K562 (cell line): ENCODE data around the gene HMCN1. TPM values are rescaled to one million over a fixed set of nuclear protein-coding genes. Genes with fewer than 3 reads are reported as not detected.

Source experiments
- CHD1 ChIP-seq: fragments of 200-600 bp; sonication (generic); IDR thresholded peaks from one replicate; pipeline ENCODE4 v1.6.1; 2012; ENCODE audit warnings: mild to moderate bottlenecking, moderate library complexity, low read length, inconsistent platforms
- EHMT2 ChIP-seq: fragments of 450-650 bp; IDR thresholded peaks from 2 replicates; pipeline ENCODE4 v1.6.1; 2018; ENCODE audit warnings: antibody characterized with exemption
- GATAD2A ChIP-seq: fragments of 450-650 bp; IDR thresholded peaks from 2 replicates; pipeline ENCODE4 v1.6.1; 2017
- HNRNPUL1 ChIP-seq: fragments of 200-400 bp; formaldehyde crosslinking; IDR thresholded peaks from 2 replicates; pipeline ENCODE4 v1.6.1; 2017; ENCODE audit warnings: low read length
- JUND ChIP-seq, 2 experiments: IDR thresholded peaks; 2 replicates in 1 of 2; 3 replicates in 1 of 2; pipeline ENCODE4 v1.6.1; 2011; ENCODE audit warnings: borderline replicate concordance in 2 of 2, low read depth in 2 of 2, low read length in 2 of 2, improper control_type of control experiment in 1 of 2, missing biosample characterization in 1 of 2, missing genetic modification characterization in 1 of 2, missing genetic modification reagents in 1 of 2
- MTA1 ChIP-seq: fragments of 450-650 bp; IDR thresholded peaks from 2 replicates; pipeline ENCODE4 v1.6.1; 2017; ENCODE audit warnings: borderline replicate concordance
- MTA3 ChIP-seq: fragments of 450-650 bp; formaldehyde crosslinking; IDR thresholded peaks from 2 replicates; pipeline ENCODE4 v1.6.1; 2017; ENCODE audit warnings: mild to moderate bottlenecking, borderline replicate concordance
- NR2C1 ChIP-seq, 2 experiments: fragments of 450-650 bp; IDR thresholded peaks; 2 replicates each; pipeline ENCODE4 v1.6.1; 2017; ENCODE audit warnings: mild to moderate bottlenecking in 2 of 2, antibody characterized with exemption in 1 of 2, inconsistent platforms in 1 of 2, missing compliant biosample characterization in 1 of 2, missing genetic modification characterization in 1 of 2
- PHTF2 ChIP-seq: fragments of 250-450 bp; sonication (Bioruptor Pico); IDR thresholded peaks from 2 replicates; pipeline ENCODE4 v1.5.0; 2021; ENCODE audit warnings: mild to moderate bottlenecking
- POLR2AphosphoS5 ChIP-seq: IDR thresholded peaks from 2 replicates; pipeline ENCODE4 v1.6.1; 2011; ENCODE audit warnings: mild to moderate bottlenecking, low read depth, low read length, moderate library complexity; ENCODE audit not compliant: control insufficient read depth, insufficient read depth
- PYGO2 ChIP-seq: fragments of 450-650 bp; IDR thresholded peaks from 2 replicates; pipeline ENCODE4 v1.6.1; 2016; ENCODE audit warnings: mild to moderate bottlenecking, missing genetic modification characterization, moderate library complexity, missing compliant biosample characterization
- RNF2 ChIP-seq: sonication (generic); IDR thresholded peaks from 2 replicates; pipeline ENCODE4 v1.6.1; 2016
- SMAD4 ChIP-seq: fragments of 250-450 bp; sonication (Bioruptor Pico); conservative IDR thresholded peaks from 2 replicates; pipeline ENCODE4 v1.8.0; 2021; ENCODE audit warnings: inconsistent platforms, mild to moderate bottlenecking, moderate library complexity
- SOX6 ChIP-seq: fragments of 450-650 bp; IDR thresholded peaks from 2 replicates; pipeline ENCODE4 v1.6.1; 2014; ENCODE audit warnings: mild to moderate bottlenecking
- TEAD1 ChIP-seq, 2 experiments: fragments of 450-650 bp in 1 of 2; sonication (generic) in 1 of 2; formaldehyde crosslinking; IDR thresholded peaks; 2 replicates each; pipeline versions ENCODE4 v1.4.0 to v1.8.0; 2020 to 2022; ENCODE audit warnings: mild to moderate bottlenecking in 2 of 2, missing genetic modification reagents in 1 of 2
- TFAM ChIP-seq: fragments of 250-450 bp; sonication (Bioruptor Pico); conservative IDR thresholded peaks from 2 replicates; pipeline ENCODE4 v1.5.0; 2021; ENCODE audit warnings: mild to moderate bottlenecking, moderate library complexity
- ZNF224 ChIP-seq: sonication (generic); formaldehyde crosslinking; IDR thresholded peaks from 2 replicates; pipeline ENCODE4 v1.8.0; 2022; ENCODE audit warnings: mild to moderate bottlenecking, missing genetic modification reagents
- ZNF24 ChIP-seq: fragments of 450-650 bp; IDR thresholded peaks from 2 replicates; pipeline ENCODE4 v1.6.1; 2016
- ZNF318 ChIP-seq, 2 experiments: fragments of 450-650 bp; IDR thresholded peaks; 2 replicates each; pipeline ENCODE4 v1.6.1; 2016; ENCODE audit warnings: mild to moderate bottlenecking in 2 of 2, borderline replicate concordance in 1 of 2, low read depth in 1 of 2, moderate library complexity in 1 of 2
- ZNF584 ChIP-seq: fragments of 200-800 bp; sonication (Bioruptor generic); IDR thresholded peaks from 2 replicates; pipeline ENCODE4 v1.6.1; 2016; ENCODE audit warnings: low read depth, mild to moderate bottlenecking, missing genetic modification characterization, missing compliant biosample characterization
- polyA plus RNA-seq, 8 experiments: library from polyadenylated mRNA; depleted of rRNA in 4 of 8; stranded (reverse) in 5 of 8; unstranded in 3 of 8; fragments of >200 nt; fragmentation: Nextera tagmentation in 2 of 8; fragmentation: Illumina TruSeq in 1 of 8; extraction: Ambion mirVana in 2 of 8; extraction: Trizol in 1 of 8; gene quantifications; 2 replicates each; pipeline versions ENCODE4 v1.2.1 to v1.2.3, GENCODE V29; 2011 to 2014; ENCODE audit warnings: inconsistent platforms in 1 of 8, missing spikeins in 1 of 8
- total RNA-seq, 7 experiments: library from RNA; depleted of rRNA in 6 of 7; stranded (reverse); fragments of >200 nt in 6 of 7; fragmentation: Illumina TruSeq in 2 of 7; extraction: Trizol in 2 of 7; gene quantifications; 2 replicates each; pipeline versions ENCODE4 v1.2.1 to v1.2.3, GENCODE V29; 2011 to 2021; ENCODE audit warnings: low replicate concordance in 1 of 7
- TF ChIP-seq, protein P1 (sequence below): fragments of 450-650 bp; formaldehyde crosslinking; IDR thresholded peaks from 2 replicates; pipeline ENCODE4 v1.4.0; 2022; ENCODE audit warnings: mild to moderate bottlenecking, moderate library complexity

HMCN1 gene
- total and polyA plus RNA-seq, 9 of the 15 experiments (the other 6 are each of a cell fraction or from before 2014, with no cell fraction given), result 0.07 to 0.36 (median 0.21) TPM

- TF ChIP-seq ZNF318 (IDR thresholded peaks at IDR 0.05; ENCODE audit: borderline replicate concordance in 1 of 2, low read depth in 1 of 2) (0 out of 4 replicates have a peak, but pooled peaks of 1 of the 2 experiments have one; percentile 49), ZNF24 (peak; percentile 89), TFAM (CRISPR knock-in tag) (no peak), PHTF2 (CRISPR knock-in tag) (no peak), MTA1 (peak; percentile 49; the same call in 1 of the 2 replicates), POLR2AphosphoS5 (peak; percentile 97), EHMT2 (peak; percentile 69; the same call in 1 of the 2 replicates), SOX6 (peak; percentile 97), ZNF224 (CRISPR knock-in tag) (no peak), SMAD4 (CRISPR knock-in tag) (peak; percentile 92), NR2C1 (IDR thresholded peaks at IDR 0.05) (peak; percentile 41; the same call in 1 of the 2 replicates), NR2C1 (tag; IDR thresholded peaks at IDR 0.05) (no peak), RNF2 (peak; percentile 72), HNRNPUL1 (no peak), ZNF584 (CRISPR knock-in tag) (0 out of 2 replicates have a peak, but pooled peaks have one; percentile 66), GATAD2A (no peak), MTA3 (peak; percentile 77), TEAD1 (CRISPR knock-in tag; IDR thresholded peaks at IDR 0.05) (peak in 1 of 2 experiments; percentile 46; a peak in 2 of 4 replicates), CHD1 (no peak), JUND (IDR thresholded peaks at IDR 0.05; ENCODE audit: borderline replicate concordance, low read depth, low read length) (peak; percentile 98), JUND (tag; IDR thresholded peaks at IDR 0.05; ENCODE audit: borderline replicate concordance, low read depth, low read length) (peak; percentile 98; the same call in 2 of the 3 replicates), PYGO2 (0 out of 2 replicates have a peak, but pooled peaks have one; percentile 47)
- TF ChIP-seq, protein P1, sequence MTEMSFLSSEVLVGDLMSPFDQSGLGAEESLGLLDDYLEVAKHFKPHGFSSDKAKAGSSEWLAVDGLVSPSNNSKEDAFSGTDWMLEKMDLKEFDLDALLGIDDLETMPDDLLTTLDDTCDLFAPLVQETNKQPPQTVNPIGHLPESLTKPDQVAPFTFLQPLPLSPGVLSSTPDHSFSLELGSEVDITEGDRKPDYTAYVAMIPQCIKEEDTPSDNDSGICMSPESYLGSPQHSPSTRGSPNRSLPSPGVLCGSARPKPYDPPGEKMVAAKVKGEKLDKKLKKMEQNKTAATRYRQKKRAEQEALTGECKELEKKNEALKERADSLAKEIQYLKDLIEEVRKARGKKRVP (CRISPR knock-in tag), result 0 out of 2 replicates have a peak, but pooled peaks have one; percentile 46
These were observed 378.1 kb downstream of the HMCN1 start (continued) for GRCh38 chr1:186112280-186112679.
